NT2/D1 (cell line): ENCODE measurements around the gene SGK2.

Experiments
- DNase-seq: peaks from one replicate; pipeline ENCODE4 v3.0.0-alpha.2; 2011; ENCODE audit warnings: low read depth, low spot score
- H3K27me3 ChIP-seq: 2 replicates; pipeline ENCODE4 v1.6.0; 2011; ENCODE audit warnings: mild to moderate bottlenecking; ENCODE audit not compliant: insufficient read length, insufficient read depth
- H3K36me3 ChIP-seq: 2 replicates; pipeline ENCODE4 v1.6.1; 2011; ENCODE audit warnings: mild to moderate bottlenecking, low read length, mixed read lengths; ENCODE audit not compliant: insufficient read depth, insufficient read length
- H3K4me1 ChIP-seq: 2 replicates; pipeline ENCODE4 v1.5.1; 2011; ENCODE audit not compliant: insufficient read depth, insufficient read length
- H3K4me3 ChIP-seq: 2 replicates; pipeline ENCODE4 v1.5.1; 2011; ENCODE audit warnings: low read depth; ENCODE audit not compliant: insufficient read length
- H3K9ac ChIP-seq: 2 replicates; pipeline ENCODE4 v1.6.0; 2011; ENCODE audit warnings: low read depth; ENCODE audit not compliant: insufficient read length
- H3K9me3 ChIP-seq: 2 replicates; pipeline ENCODE4 v1.5.1; 2011; ENCODE audit warnings: mild to moderate bottlenecking, low read length; ENCODE audit not compliant: insufficient read depth
- SUZ12 ChIP-seq: IDR thresholded peaks from 2 replicates; pipeline ENCODE4 v1.6.1; 2011; ENCODE audit not compliant: insufficient read length, insufficient read depth; ENCODE audit errors: extremely low read depth
- YY1 ChIP-seq: IDR thresholded peaks from 2 replicates; pipeline ENCODE4 v1.6.1; 2011; ENCODE audit not compliant: insufficient read length, insufficient read depth
- ZNF274 ChIP-seq: IDR thresholded peaks from 2 replicates; pipeline ENCODE4 v1.6.1; 2011; ENCODE audit warnings: mild to moderate bottlenecking, low read depth, low read length

SGK2 gene

GRCh38 chr20:43537921-43538877, 20.6 kb upstream of the SGK2 start:
- TF ChIP-seq ZNF274 (no peak), YY1 (no peak), SUZ12 (no peak)
- Histone ChIP-seq H3K4me1 (no peaks in the 10 kb centered on the region), H3K9me3 (no peaks in the 10 kb centered on the region), H3K36me3 (peaks cover 78% of the 10 kb centered on the region), H3K27me3 (no peaks in the 10 kb centered on the region), H3K9ac (no peak overlapping the region), H3K4me3 (no peak overlapping the region)
- DNase-seq: peak; percentile 39

- H3K9ac ChIP-seq: no peak overlapping the region
- TF ChIP-seq ZNF274: no peak
- no peak for TF ChIP-seq SUZ12
- TF ChIP-seq YY1: no peak
- no peak for DNase-seq
- peaks cover 79% of the 10 kb centered on the region for H3K36me3 ChIP-seq
- no peak overlapping the region for H3K4me3 ChIP-seq
- H3K27me3 ChIP-seq: no peaks in the 10 kb centered on the region
- no peaks in the 10 kb centered on the region for H3K9me3 ChIP-seq
- no peaks in the 10 kb centered on the region for H3K4me1 ChIP-seq
These were observed 19.7 kb upstream of the SGK2 start for GRCh38 chr20:43538878-43539700.

- Histone ChIP-seq H3K4me3 (peak overlapping the region; percentile 2), H3K27me3 (no peaks in the 10 kb centered on the region), H3K9me3 (no peaks in the 10 kb centered on the region), H3K4me1 (no peaks in the 10 kb centered on the region), H3K36me3 (peaks cover 70% of the 10 kb centered on the region), H3K9ac (no peak overlapping the region)
- TF ChIP-seq YY1: no peak
- no peak for TF ChIP-seq ZNF274
- TF ChIP-seq SUZ12: no peak
- DNase-seq: no peak
These were observed 18.7 kb upstream of the SGK2 start for GRCh38 chr20:43539975-43540672.

- H3K9ac ChIP-seq: no peak overlapping the region
- H3K4me3 ChIP-seq: no peak overlapping the region
- no peaks in the 10 kb centered on the region for H3K9me3 ChIP-seq
- no peaks in the 10 kb centered on the region for H3K4me1 ChIP-seq
- TF ChIP-seq ZNF274: no peak
- no peak for TF ChIP-seq YY1
- no peak for TF ChIP-seq SUZ12
- no peaks in the 10 kb centered on the region for H3K27me3 ChIP-seq
- H3K36me3 ChIP-seq: peaks cover 65% of the 10 kb centered on the region
- DNase-seq: no peak
These were observed 18.2 kb upstream of the SGK2 start for GRCh38 chr20:43540673-43541060.

- Histone ChIP-seq H3K4me3 (no peak overlapping the region), H3K36me3 (peaks cover 60% of the 10 kb centered on the region), H3K9ac (no peak overlapping the region), H3K9me3 (peaks cover 3% of the 10 kb centered on the region; the same call in 1 of the 2 replicates), H3K27me3 (no peaks in the 10 kb centered on the region), H3K4me1 (no peaks in the 10 kb centered on the region)
- no peak for DNase-seq
- TF ChIP-seq ZNF274 (no peak), YY1 (no peak), SUZ12 (no peak)
These were observed 17.6 kb upstream of the SGK2 start for GRCh38 chr20:43541214-43541613.

- H3K27me3 ChIP-seq: no peaks in the 10 kb centered on the region
- H3K4me3 ChIP-seq: no peak overlapping the region
- H3K9ac ChIP-seq: no peak overlapping the region
- H3K4me1 ChIP-seq: no peaks in the 10 kb centered on the region
- H3K9me3 ChIP-seq: peaks cover 9% of the 10 kb centered on the region; the same call in 1 of the 2 replicates
- DNase-seq: no peak
- peaks cover 55% of the 10 kb centered on the region for H3K36me3 ChIP-seq
- no peak for TF ChIP-seq ZNF274
- TF ChIP-seq YY1: no peak
- no peak for TF ChIP-seq SUZ12
These were observed 16.7 kb upstream of the SGK2 start for GRCh38 chr20:43542161-43542560.
